ENCODE results near the gene NPAS3. TPM values are rescaled to one million over a fixed set of nuclear protein-coding genes. Genes with fewer than 3 reads are reported as not detected.

The NPAS3 gene
- total RNA-seq, 1 experiment from 2014 or later = not detected

GRCh38 chr14:33792009-33792719 is 853.5 kb downstream of the NPAS3 start:
- H3K36me3 ChIP-seq (ENCODE audit: control insufficient read depth in 1 of 2, insufficient read depth in 2 of 2, low read length in 2 of 2) = no peaks in the 10 kb centered on the region
- ChIA-PET CTCF (interaction anchor here (0.7 to 2.0 kb wide), 14 partner anchors 9 to 1217 kb away, joined by 3 to 26 read pairs (median 5); no protein-coding TSS in a partner anchor), RAD21 (ENCODE audit: low non-redundant PET in 1 of 2, low total read pairs in 2 of 2, uncharacterized antibody in 2 of 2, unreplicated experiment in 2 of 2) (interaction anchor here (0.6 to 1.2 kb wide), 2 partner anchors 306 to 533 kb away, joined by 4 read pairs; no protein-coding TSS in a partner anchor), POLR2A (no interaction called here)
- H3K4me1 ChIP-seq (ENCODE audit: control insufficient read depth in 1 of 2, insufficient read depth in 2 of 2, low read length in 2 of 2) = peaks cover 3 to 6% of the 10 kb centered on the region in 2 experiments; a peak in 1 of 4 replicates
- BruUV-seq (replicated peaks) = no TSS peak
- no peak for DNase-seq (ENCODE audit: low read depth, low spot score)
- H3K4me3 ChIP-seq (replicated peaks in 1 of 2; ENCODE audit: low read depth in 1 of 2, low read length in 2 of 2) = no peak overlapping the region
- H3K27me3 ChIP-seq (ENCODE audit: insufficient read depth, low read length) = peaks cover 43% of the 10 kb centered on the region
- no peak for ATAC-seq
- no peak overlapping the region for H3K27ac ChIP-seq (ENCODE audit: low read depth, low read length)
- H3K79me2 ChIP-seq (ENCODE audit: insufficient read depth, low read length) = no peaks in the 10 kb centered on the region
- no peak for TF ChIP-seq TCF7L2 (IDR thresholded peaks at IDR 0.05; ENCODE audit: borderline replicate concordance, extremely low read depth, insufficient read depth, insufficient read length)
- no peak for TF ChIP-seq CEBPB (IDR thresholded peaks at IDR 0.05; ENCODE audit: low read depth)
- TF ChIP-seq EZH2phosphoT487 (IDR thresholded peaks at IDR 0.05; ENCODE audit: borderline replicate concordance) = no peak
- TF ChIP-seq MAX (IDR thresholded peaks at IDR 0.05) = no peak
- TF ChIP-seq SP1 (IDR thresholded peaks at IDR 0.05; ENCODE audit: low read depth) = no peak
- TF ChIP-seq ATF3 (IDR thresholded peaks at IDR 0.05) = no peak
- no peak for TF ChIP-seq POLR2A (IDR thresholded peaks at IDR 0.05; ENCODE audit: borderline replicate concordance, extremely low read depth, insufficient read depth, insufficient read length)
- no peak for TF ChIP-seq SRF (IDR thresholded peaks at IDR 0.05; ENCODE audit: low read depth)
- no peak for TF ChIP-seq REST (IDR thresholded peaks at IDR 0.05; ENCODE audit: low read depth)
- no peak for TF ChIP-seq ZNF274 (IDR thresholded peaks at IDR 0.05; ENCODE audit: low read depth, low read length)
- TF ChIP-seq POLR2AphosphoS5 (IDR thresholded peaks at IDR 0.05; ENCODE audit: low read depth, low read length) = no peak
- no peak for TF ChIP-seq CBX3 (IDR thresholded peaks at IDR 0.05; ENCODE audit: low read depth)
- TF ChIP-seq ZBTB33 (IDR thresholded peaks at IDR 0.05; ENCODE audit: extremely low read depth, insufficient replicate concordance, low read length) = no peak
- TF ChIP-seq RAD21 (IDR thresholded peaks at IDR 0.05; ENCODE audit: low read depth) = no peak
- H3K9me3 ChIP-seq (ENCODE audit: control insufficient read depth in 1 of 2, insufficient read depth in 1 of 2, low read depth in 1 of 2, low read length in 2 of 2) = no peaks in the 10 kb centered on the region
- intact Hi-C loops (cut with micrococcal nuclease) = loop anchor here (1.0 to 5.0 kb wide), 4 partner anchors 116 to 1216 kb away; no protein-coding TSS in a partner anchor
- H3K9me2 ChIP-seq (ENCODE audit: insufficient read depth) = no peaks in the 10 kb centered on the region
- H3K4me2 ChIP-seq (ENCODE audit: low read length) = no peak overlapping the region
- H4K20me1 ChIP-seq (ENCODE audit: insufficient read depth) = no peaks in the 10 kb centered on the region
- H2AFZ ChIP-seq (ENCODE audit: low read depth, low read length, poor library complexity, severe bottlenecking) = no peak overlapping the region
- H3K9ac ChIP-seq (ENCODE audit: low read length) = no peak overlapping the region
